COLO829 (cell line): ENCODE results near the gene HMX1.

Experiments
- DNase-seq: peaks from one replicate; pipeline ENCODE4 v3.0.0; 2012; ENCODE audit warnings: low spot score

Gene HMX1

DNA sequence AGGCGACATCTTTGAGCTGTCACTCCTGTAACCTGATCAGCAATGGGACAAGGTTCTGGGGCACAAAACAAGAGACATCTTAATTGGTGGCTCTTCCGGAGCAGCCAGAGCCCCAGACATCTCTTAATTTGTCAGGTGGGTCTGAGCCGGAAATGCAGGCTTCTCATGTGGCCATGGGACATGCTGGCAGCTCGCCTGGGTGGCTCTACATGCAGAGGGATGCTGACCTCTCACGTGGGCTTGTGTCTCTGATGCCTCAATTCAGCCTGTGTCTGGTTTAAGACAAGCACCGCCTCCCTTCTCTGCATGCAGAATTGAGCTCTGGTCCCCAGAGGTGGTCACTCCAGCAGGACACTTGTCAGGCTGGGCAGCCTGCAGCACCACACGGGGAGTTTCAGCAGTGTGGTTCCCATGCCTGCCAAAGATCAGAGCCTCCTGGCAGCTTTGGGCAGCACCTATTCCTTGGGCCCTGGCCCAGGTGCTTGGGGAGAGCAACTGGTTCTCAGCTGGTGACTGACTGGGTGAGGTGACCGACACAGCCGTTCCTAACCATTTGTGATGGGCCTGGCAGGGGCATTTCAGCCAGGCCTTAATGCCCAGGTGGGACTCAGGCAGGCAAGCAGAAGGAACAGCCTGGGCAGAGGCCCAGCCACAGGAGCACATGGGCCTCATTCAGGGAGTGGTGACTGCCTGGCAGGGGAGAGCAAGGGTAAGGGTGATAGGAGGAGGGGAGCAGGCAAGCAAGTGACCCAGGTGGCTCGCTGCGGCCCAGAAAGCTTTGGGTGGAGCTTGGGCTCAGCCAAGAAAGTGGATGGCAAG lies 53.4 kb downstream of the HMX1 start:
- no peak for DNase-seq

DNA sequence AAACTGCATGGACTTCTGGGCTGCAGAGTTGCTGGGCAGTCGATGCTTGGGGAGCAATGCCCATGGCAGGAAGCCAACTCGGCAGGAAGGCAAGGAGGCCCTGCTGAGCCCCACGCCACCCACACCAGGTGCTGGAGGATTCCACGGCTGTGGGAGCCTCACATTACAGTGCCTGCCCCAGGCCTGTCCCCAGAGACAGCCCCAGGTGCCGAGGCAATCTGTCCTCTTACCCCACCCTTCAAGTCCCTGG lies 53.9 kb downstream of the HMX1 start:
- DNase-seq = no peak

DNA sequence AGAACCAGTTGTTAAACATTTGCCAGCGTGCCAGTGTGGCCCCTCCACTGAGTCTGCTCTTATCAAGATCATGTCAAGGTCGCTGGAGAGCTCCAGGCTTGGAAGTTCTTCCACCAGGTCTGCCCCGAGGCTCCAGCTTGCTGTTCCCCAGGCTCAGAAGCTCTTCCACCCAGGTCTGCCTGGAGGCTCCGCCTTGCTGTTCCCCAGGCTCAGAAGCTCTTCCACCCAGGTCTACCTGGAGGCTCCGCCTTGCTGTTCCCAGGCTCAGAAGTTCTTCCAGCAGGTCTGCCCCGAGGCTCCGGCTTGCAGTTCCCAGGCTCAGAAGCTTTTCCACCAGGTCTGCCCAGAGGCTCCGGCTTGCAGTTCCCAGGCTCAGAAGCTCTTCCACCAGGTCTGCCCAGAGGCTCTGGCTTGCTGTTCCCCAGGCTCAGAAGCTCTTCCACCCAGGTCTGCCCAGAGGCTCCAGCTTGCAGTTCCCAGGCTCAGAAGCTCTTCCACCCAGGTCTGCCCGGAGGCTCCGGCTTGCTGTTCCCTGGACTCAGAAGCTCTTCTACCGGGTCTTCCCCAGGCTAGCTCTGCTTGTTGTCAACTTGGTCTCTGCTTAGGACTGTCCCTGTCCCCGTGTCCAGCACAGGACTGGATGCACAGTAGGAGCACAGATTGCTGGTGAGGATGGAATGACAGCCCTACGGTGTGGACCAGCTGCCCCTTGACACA lies 54.4 kb downstream of the HMX1 start:
- no peak for DNase-seq
